HEK293 (cell line): Measurements from ENCODE around the gene STRA6.

Experiments
- BCL11A ChIP-seq: fragments of 450-650 bp; formaldehyde crosslinking; IDR thresholded peaks from 2 replicates; pipeline ENCODE4 v1.5.1; 2016; ENCODE audit warnings: low read depth, missing biosample characterization, missing genetic modification characterization
- BCL6B ChIP-seq: fragments of 450-650 bp; formaldehyde crosslinking; IDR thresholded peaks from 2 replicates; pipeline ENCODE4 v1.5.1; 2017; ENCODE audit warnings: missing biosample characterization, missing genetic modification characterization
- EGR2 ChIP-seq: fragments of 450-650 bp; formaldehyde crosslinking; IDR thresholded peaks from 2 replicates; pipeline ENCODE4 v1.5.1; 2016; ENCODE audit warnings: low read depth, missing biosample characterization, missing genetic modification characterization
- GLI2 ChIP-seq: fragments of 450-650 bp; formaldehyde crosslinking; IDR thresholded peaks from 2 replicates; pipeline ENCODE4; 2017; ENCODE audit warnings: missing biosample characterization, missing genetic modification characterization, low read depth, borderline replicate concordance
- GLI4 ChIP-seq: fragments of 450-650 bp; formaldehyde crosslinking; IDR thresholded peaks from 2 replicates; pipeline ENCODE4 v1.5.1; 2016; ENCODE audit warnings: missing biosample characterization, missing genetic modification characterization
- GLIS2 ChIP-seq: fragments of 450-650 bp; formaldehyde crosslinking; IDR thresholded peaks from 2 replicates; pipeline ENCODE4 v1.5.1; 2016; ENCODE audit warnings: missing biosample characterization, missing genetic modification characterization
- IKZF3 ChIP-seq: fragments of 450-650 bp; IDR thresholded peaks from 2 replicates; pipeline ENCODE4 v1.5.0; 2018; ENCODE audit warnings: missing biosample characterization, mild to moderate bottlenecking, missing genetic modification characterization, moderate library complexity
- KLF1 ChIP-seq: fragments of 450-650 bp; formaldehyde crosslinking; IDR thresholded peaks from 2 replicates; pipeline ENCODE4 v1.5.1; 2016; ENCODE audit warnings: missing biosample characterization, missing genetic modification characterization
- KLF10 ChIP-seq: fragments of 450-650 bp; IDR thresholded peaks from 2 replicates; pipeline ENCODE4 v1.5.1; 2018; ENCODE audit warnings: missing biosample characterization, mild to moderate bottlenecking, missing genetic modification characterization
- MEIS1 ChIP-seq: sonication (generic); formaldehyde crosslinking; IDR thresholded peaks from 2 replicates; pipeline ENCODE4 v1.8.1; 2022; ENCODE audit warnings: missing genetic modification reagents, mild to moderate bottlenecking, borderline replicate concordance
- PRDM1 ChIP-seq: fragments of 450-650 bp; formaldehyde crosslinking; IDR thresholded peaks from 2 replicates; pipeline ENCODE4; 2016; ENCODE audit warnings: missing biosample characterization, missing genetic modification characterization
- RBAK ChIP-seq: fragments of 450-650 bp; formaldehyde crosslinking; IDR thresholded peaks from 2 replicates; pipeline ENCODE4 v1.5.1; 2016; ENCODE audit warnings: missing biosample characterization, missing genetic modification characterization
- REPIN1 ChIP-seq: fragments of 450-650 bp; formaldehyde crosslinking; IDR thresholded peaks from 2 replicates; pipeline ENCODE4 v1.5.1; 2017; ENCODE audit warnings: missing biosample characterization, missing genetic modification characterization, low read depth
- SETDB1 ChIP-seq: IDR thresholded peaks from one replicate; pipeline ENCODE4 v1.6.1; 2017; ENCODE audit warnings: mild to moderate bottlenecking, low read length, moderate library complexity, mixed read lengths; ENCODE audit not compliant: insufficient read length
- SP2 ChIP-seq: fragments of 450-650 bp; formaldehyde crosslinking; IDR thresholded peaks from 2 replicates; pipeline ENCODE4 v1.5.1; 2016; ENCODE audit warnings: missing biosample characterization, missing genetic modification characterization
- TCF7L2 ChIP-seq: IDR thresholded peaks from 2 replicates; pipeline ENCODE4 v1.6.1; 2011; ENCODE audit warnings: low read depth, mild to moderate bottlenecking, inconsistent platforms, low read length, moderate library complexity, borderline replicate concordance
- ZFP69B ChIP-seq: fragments of 450-650 bp; formaldehyde crosslinking; IDR thresholded peaks from 2 replicates; pipeline ENCODE4 v1.5.1; 2016; ENCODE audit warnings: missing biosample characterization, missing genetic modification characterization
- ZIC2 ChIP-seq: fragments of 450-650 bp; formaldehyde crosslinking; IDR thresholded peaks from 2 replicates; pipeline ENCODE4 v1.5.1; 2016; ENCODE audit warnings: missing biosample characterization, missing genetic modification characterization
- ZNF10 ChIP-seq: fragments of 450-650 bp; formaldehyde crosslinking; IDR thresholded peaks from 2 replicates; pipeline ENCODE4 v1.5.1; 2017; ENCODE audit warnings: missing biosample characterization, missing genetic modification characterization
- ZNF112 ChIP-seq: fragments of 450-650 bp; formaldehyde crosslinking; IDR thresholded peaks from 2 replicates; pipeline ENCODE4 v1.5.0; 2017; ENCODE audit warnings: missing biosample characterization, missing genetic modification characterization
- ZNF19 ChIP-seq: fragments of 450-650 bp; formaldehyde crosslinking; IDR thresholded peaks from 2 replicates; pipeline ENCODE4; 2016; ENCODE audit warnings: missing biosample characterization, missing genetic modification characterization, low read depth
- ZNF2 ChIP-seq: fragments of 450-650 bp; formaldehyde crosslinking; IDR thresholded peaks from 2 replicates; pipeline ENCODE4 v1.5.1; 2016; ENCODE audit warnings: missing biosample characterization, missing genetic modification characterization
- ZNF350 ChIP-seq: fragments of 450-650 bp; formaldehyde crosslinking; IDR thresholded peaks from 2 replicates; pipeline ENCODE4 v1.5.0; 2017; ENCODE audit warnings: missing biosample characterization, mild to moderate bottlenecking, missing genetic modification characterization
- ZNF37A ChIP-seq: fragments of 450-650 bp; IDR thresholded peaks from 2 replicates; pipeline ENCODE4 v1.5.1; 2018; ENCODE audit warnings: missing biosample characterization, missing genetic modification characterization
- ZNF391 ChIP-seq: fragments of 450-650 bp; formaldehyde crosslinking; IDR thresholded peaks from 2 replicates; pipeline ENCODE4 v1.5.1; 2016; ENCODE audit warnings: low read depth, missing biosample characterization, missing genetic modification characterization, borderline replicate concordance
- ZNF404 ChIP-seq: fragments of 450-650 bp; formaldehyde crosslinking; IDR thresholded peaks from 2 replicates; pipeline ENCODE4 v1.5.1; 2017; ENCODE audit warnings: missing biosample characterization, missing genetic modification characterization
- ZNF501 ChIP-seq: fragments of 450-650 bp; formaldehyde crosslinking; IDR thresholded peaks from 2 replicates; pipeline ENCODE4 v1.5.1; 2016; ENCODE audit warnings: missing biosample characterization, missing genetic modification characterization
- ZNF555 ChIP-seq: fragments of 450-650 bp; formaldehyde crosslinking; conservative IDR thresholded peaks from 2 replicates; pipeline ENCODE4 v1.5.1; 2017; ENCODE audit warnings: missing biosample characterization, mild to moderate bottlenecking, missing genetic modification characterization, inconsistent platforms
- ZNF596 ChIP-seq: fragments of 450-650 bp; IDR thresholded peaks from 2 replicates; pipeline ENCODE4 v1.5.0; 2018; ENCODE audit warnings: missing biosample characterization, mild to moderate bottlenecking, missing genetic modification characterization, moderate library complexity
- ZNF623 ChIP-seq: fragments of 450-650 bp; formaldehyde crosslinking; IDR thresholded peaks from 2 replicates; pipeline ENCODE4 v1.5.1; 2016; ENCODE audit warnings: missing biosample characterization, missing genetic modification characterization
- ZNF626 ChIP-seq: fragments of 450-650 bp; sonication (Bioruptor Pico); formaldehyde crosslinking; IDR thresholded peaks from 2 replicates; pipeline ENCODE4 v1.5.1; 2018; ENCODE audit warnings: missing biosample characterization, missing genetic modification characterization, inconsistent platforms
- ZNF692 ChIP-seq: fragments of 450-650 bp; formaldehyde crosslinking; IDR thresholded peaks from 2 replicates; pipeline ENCODE4 v1.5.1; 2016; ENCODE audit warnings: missing biosample characterization, missing genetic modification characterization
- ZNF707 ChIP-seq: fragments of 450-650 bp; formaldehyde crosslinking; IDR thresholded peaks from 2 replicates; pipeline ENCODE4 v1.5.1; 2016; ENCODE audit warnings: missing biosample characterization, missing genetic modification characterization
- ZNF768 ChIP-seq: fragments of 450-650 bp; formaldehyde crosslinking; IDR thresholded peaks from 2 replicates; pipeline ENCODE4 v1.5.1; 2018; ENCODE audit warnings: missing biosample characterization, mild to moderate bottlenecking, missing genetic modification characterization
- ZSCAN23 ChIP-seq: fragments of 450-650 bp; formaldehyde crosslinking; IDR thresholded peaks from 2 replicates; pipeline ENCODE4 v1.5.1; 2016; ENCODE audit warnings: missing biosample characterization, missing genetic modification characterization
- TF ChIP-seq, protein P1 (sequence below): fragments of 450-650 bp; formaldehyde crosslinking; IDR thresholded peaks from 2 replicates; pipeline ENCODE4 v1.5.1; 2016; ENCODE audit warnings: missing biosample characterization, missing genetic modification characterization
- TF ChIP-seq, protein P2 (sequence below): fragments of 450-650 bp; formaldehyde crosslinking; IDR thresholded peaks from 2 replicates; pipeline ENCODE4 v1.5.1; 2016; ENCODE audit warnings: missing biosample characterization, missing genetic modification characterization

The STRA6 gene

GRCh38 chr15:74209997-74210671 is 7.5 kb upstream of the STRA6 start (continued):
- peak; percentile 54 for TF ChIP-seq ZNF10 (tag by site-specific recombination)
- no peak for TF ChIP-seq BCL6B (tag by site-specific recombination)
- TF ChIP-seq GLI2 (tag by site-specific recombination) = no peak; the same call in 1 of the 2 replicates
- no peak for TF ChIP-seq ZNF112 (tag by site-specific recombination)
- TF ChIP-seq ZIC2 (tag by site-specific recombination) = no peak
- no peak for TF ChIP-seq RBAK (tag by site-specific recombination)
- TF ChIP-seq ZNF626 (tag by site-specific recombination) = no peak
- TF ChIP-seq MEIS1 = no peak
- no peak for TF ChIP-seq ZNF350 (tag by site-specific recombination)
- peak; percentile 87 for TF ChIP-seq ZNF692 (tag by site-specific recombination)
- peak; percentile 84 for TF ChIP-seq KLF10 (tag by site-specific recombination)
- no peak for TF ChIP-seq GLIS2 (tag by site-specific recombination)
- TF ChIP-seq, protein P1, sequence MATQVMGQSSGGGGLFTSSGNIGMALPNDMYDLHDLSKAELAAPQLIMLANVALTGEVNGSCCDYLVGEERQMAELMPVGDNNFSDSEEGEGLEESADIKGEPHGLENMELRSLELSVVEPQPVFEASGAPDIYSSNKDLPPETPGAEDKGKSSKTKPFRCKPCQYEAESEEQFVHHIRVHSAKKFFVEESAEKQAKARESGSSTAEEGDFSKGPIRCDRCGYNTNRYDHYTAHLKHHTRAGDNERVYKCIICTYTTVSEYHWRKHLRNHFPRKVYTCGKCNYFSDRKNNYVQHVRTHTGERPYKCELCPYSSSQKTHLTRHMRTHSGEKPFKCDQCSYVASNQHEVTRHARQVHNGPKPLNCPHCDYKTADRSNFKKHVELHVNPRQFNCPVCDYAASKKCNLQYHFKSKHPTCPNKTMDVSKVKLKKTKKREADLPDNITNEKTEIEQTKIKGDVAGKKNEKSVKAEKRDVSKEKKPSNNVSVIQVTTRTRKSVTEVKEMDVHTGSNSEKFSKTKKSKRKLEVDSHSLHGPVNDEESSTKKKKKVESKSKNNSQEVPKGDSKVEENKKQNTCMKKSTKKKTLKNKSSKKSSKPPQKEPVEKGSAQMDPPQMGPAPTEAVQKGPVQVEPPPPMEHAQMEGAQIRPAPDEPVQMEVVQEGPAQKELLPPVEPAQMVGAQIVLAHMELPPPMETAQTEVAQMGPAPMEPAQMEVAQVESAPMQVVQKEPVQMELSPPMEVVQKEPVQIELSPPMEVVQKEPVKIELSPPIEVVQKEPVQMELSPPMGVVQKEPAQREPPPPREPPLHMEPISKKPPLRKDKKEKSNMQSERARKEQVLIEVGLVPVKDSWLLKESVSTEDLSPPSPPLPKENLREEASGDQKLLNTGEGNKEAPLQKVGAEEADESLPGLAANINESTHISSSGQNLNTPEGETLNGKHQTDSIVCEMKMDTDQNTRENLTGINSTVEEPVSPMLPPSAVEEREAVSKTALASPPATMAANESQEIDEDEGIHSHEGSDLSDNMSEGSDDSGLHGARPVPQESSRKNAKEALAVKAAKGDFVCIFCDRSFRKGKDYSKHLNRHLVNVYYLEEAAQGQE (tag by site-specific recombination) = no peak
- TF ChIP-seq BCL11A (tag by site-specific recombination) = peak; percentile 58; the same call in 1 of the 2 replicates
- TF ChIP-seq SP2 (tag by site-specific recombination) = no peak
- no peak for TF ChIP-seq ZNF404
- no peak for TF ChIP-seq ZNF596 (tag by site-specific recombination)
- TF ChIP-seq ZNF768 = no peak
- no peak for TF ChIP-seq ZNF391
- TF ChIP-seq GLI4 (tag by site-specific recombination) = no peak
- no peak for TF ChIP-seq ZNF555
- TF ChIP-seq ZNF501 (tag by site-specific recombination) = no peak; the same call in 1 of the 2 replicates
- TF ChIP-seq TCF7L2 = no peak
- peak; percentile 79 for TF ChIP-seq ZSCAN23 (tag by site-specific recombination)
- TF ChIP-seq ZNF623 (tag by site-specific recombination) = no peak
- TF ChIP-seq ZNF19 (tag by site-specific recombination) = no peak
- TF ChIP-seq ZNF2 (tag by site-specific recombination) = no peak
- TF ChIP-seq, protein P2, sequence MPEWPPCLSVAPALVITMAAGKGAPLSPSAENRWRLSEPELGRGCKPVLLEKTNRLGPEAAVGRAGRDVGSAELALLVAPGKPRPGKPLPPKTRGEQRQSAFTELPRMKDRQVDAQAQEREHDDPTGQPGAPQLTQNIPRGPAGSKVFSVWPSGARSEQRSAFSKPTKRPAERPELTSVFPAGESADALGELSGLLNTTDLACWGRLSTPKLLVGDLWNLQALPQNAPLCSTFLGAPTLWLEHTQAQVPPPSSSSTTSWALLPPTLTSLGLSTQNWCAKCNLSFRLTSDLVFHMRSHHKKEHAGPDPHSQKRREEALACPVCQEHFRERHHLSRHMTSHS (tag by site-specific recombination) = no peak
- TF ChIP-seq REPIN1 (tag by site-specific recombination) = no peak
- no peak for TF ChIP-seq ZNF37A (tag by site-specific recombination)
- peak; percentile 74 for TF ChIP-seq IKZF3 (tag by site-specific recombination)
- TF ChIP-seq EGR2 (tag by site-specific recombination) = no peak
- TF ChIP-seq SETDB1 = no peak
- TF ChIP-seq PRDM1 (tag by site-specific recombination) = no peak
- no peak for TF ChIP-seq KLF1
- peak; percentile 31; the same call in 1 of the 2 replicates for TF ChIP-seq ZFP69B (tag by site-specific recombination)
- no peak for TF ChIP-seq ZNF707 (tag by site-specific recombination)
